Measurements from ENCODE around the gene OR5A1.
"Not testable (repeated sequence)": the region's sequence is repeated elsewhere in the genome, so short reads cannot be mapped to it uniquely, and the experiment has no call there.

Gene OR5A1

DNA sequence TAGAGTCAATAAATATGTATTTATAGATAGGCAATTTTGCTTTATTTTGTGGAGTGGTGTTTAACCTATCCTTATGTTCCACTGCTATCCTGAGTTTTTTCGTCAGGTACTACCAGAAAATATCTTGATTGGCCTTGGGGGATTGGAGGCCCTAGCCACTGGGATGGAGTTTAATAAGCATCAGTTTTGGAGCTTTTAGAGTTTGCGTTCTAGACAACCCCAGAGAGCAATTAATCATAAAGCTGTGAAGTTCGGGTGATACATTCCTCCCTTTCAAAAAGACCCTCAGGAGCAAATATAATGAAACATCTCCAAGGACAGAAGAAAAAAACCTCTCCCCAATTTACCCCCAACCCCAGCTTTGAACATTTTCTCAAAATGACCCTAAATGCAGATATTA, at the start of gene OR5A1:
Gene OR5A1, plus strand, starts transcription at position 301 of the 400 bp plus-strand sequence. CDS start 6,700 bp downstream, outside the sequence.
- no peak for DNase-seq (ENCODE audit: low spot score)

- no peak for DNase-seq (ENCODE audit: low spot score)
These were observed 42.1 kb upstream of the OR5A1 start for GRCh38 chr11:59394186-59394585.

GRCh38 chr11:59400461-59401261, 35.6 kb upstream of the OR5A1 start:
- no peak for DNase-seq (ENCODE audit: low spot score)

DNA sequence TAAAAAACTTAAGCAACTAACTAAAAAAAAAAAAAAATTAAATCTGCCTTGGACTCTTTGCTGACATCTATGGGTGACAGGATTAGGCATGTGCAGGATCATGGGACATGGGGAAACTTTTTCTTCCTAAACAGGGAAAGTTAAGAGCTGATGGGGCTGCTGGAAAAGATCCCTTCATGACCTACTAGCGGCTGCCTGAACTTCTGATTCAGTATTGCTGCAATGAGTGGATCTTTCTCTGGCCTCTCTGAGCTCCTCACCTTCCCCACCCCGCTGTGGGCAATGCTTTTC, 35.1 kb upstream of the OR5A1 start:
- no peak for DNase-seq (ENCODE audit: low spot score)

- DNase-seq (ENCODE audit: low spot score) = no peak
These were observed 32.7 kb upstream of the OR5A1 start for GRCh38 chr11:59403546-59403945.

DNA sequence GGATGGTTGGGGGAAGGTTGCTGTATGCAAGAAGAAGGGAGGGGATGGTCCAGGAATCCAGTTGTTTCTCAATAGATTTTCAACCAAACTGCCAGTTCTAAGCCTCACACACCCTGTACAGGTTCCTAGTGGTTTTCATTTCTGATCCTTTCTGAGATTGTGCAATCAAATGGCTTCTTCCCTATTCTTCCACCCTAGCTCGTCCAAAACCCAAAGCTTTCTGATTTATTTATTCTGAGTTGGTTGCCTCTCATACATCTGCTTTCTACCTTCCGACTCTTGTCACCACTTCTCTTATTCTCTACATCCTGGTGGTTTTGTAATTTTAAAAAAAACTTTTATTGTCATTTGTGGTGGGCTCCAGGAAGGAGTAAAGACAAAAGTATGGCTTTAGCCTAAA, 22.6 kb upstream of the OR5A1 start:
- DNase-seq (ENCODE audit: low spot score) = no peak

DNA sequence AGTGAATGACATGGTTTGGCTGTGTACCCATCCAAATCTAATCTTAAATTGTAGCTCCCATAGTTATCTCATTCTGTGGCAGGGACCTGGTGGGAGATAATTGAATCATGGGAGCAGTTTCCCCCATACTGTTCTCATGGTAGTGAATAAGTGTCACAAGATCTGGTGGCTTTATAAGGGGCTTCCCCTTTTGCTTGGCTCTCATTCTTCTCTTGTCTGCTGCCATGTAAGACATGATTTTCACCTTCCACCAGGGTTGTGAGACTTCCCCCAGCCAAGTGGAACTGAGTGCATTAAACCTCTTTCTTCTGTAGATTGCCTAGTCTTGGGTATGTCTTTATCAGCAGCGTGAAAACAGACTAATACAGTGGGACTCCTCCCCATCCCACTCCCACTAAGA, 21.2 kb upstream of the OR5A1 start:
- DNase-seq (ENCODE audit: low spot score) = no peak

DNA sequence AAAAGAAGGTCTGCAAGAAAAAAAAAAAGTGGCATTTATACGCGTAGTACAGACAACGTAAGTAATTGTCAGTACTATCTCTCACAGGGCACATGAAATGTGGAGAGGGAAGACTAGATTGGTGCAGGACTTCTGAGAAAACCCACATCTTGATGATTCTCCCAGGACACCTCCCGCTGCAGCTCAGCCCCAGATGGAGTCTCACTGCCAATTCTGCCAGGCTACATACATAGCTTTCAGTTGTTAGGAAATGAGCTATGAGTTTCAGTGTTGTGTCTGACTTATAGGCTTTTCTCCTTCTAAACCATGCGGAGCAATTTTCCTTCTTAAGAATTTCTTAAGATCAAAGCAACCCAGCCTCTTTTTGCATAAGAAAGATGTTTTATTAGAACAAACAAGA, 19.7 kb upstream of the OR5A1 start:
- DNase-seq (ENCODE audit: low spot score) = no peak

DNA sequence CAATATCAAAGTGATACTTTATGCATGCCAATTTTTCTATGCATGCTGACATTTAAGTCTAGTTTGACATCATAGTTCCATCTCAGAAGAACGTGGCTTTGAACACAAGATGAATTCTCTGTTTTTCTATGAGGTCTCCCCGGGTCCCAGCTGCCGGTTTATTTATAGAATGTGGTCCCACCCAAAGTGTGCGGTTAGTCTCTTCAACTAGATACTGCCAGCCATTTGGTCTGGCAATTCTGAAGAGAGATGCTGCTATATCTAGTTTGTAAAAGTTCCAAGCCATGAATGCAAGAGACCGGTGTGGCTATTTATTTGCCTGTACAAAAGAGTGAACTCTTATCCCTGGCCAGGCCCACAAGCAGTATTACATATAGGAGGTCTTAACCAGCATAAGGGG, 19.2 kb upstream of the OR5A1 start:
- DNase-seq (ENCODE audit: low spot score) = no peak

- DNase-seq (ENCODE audit: low spot score) = no peak
These were observed 18.1 kb upstream of the OR5A1 start for GRCh38 chr11:59418156-59418555.

- DNase-seq (ENCODE audit: low spot score) = no peak
These were observed 12.4 kb upstream of the OR5A1 start for GRCh38 chr11:59423835-59424234.

DNA sequence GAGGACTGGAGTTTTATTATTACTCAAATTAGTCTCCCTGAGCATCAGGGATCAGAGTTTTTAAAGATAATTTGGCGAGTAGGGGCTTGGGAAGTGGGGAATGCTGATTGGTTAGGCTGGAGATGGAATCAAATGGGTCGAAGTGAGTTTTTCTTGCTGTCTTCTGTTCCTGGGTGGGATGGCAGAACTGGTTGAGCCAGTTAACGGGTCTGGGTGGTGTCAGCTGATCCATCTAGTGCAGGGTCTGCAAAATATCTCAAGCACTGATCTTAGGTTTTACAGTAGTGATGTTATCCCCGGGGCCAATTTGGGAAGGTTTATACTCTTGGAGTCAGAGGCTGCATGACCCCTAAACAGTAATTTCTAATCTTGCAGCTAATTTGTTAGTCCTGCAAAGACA, 11.1 kb upstream of the OR5A1 start:
- no peak for DNase-seq (ENCODE audit: low spot score)

- DNase-seq (ENCODE audit: low spot score) = no peak
These were observed 9.8 kb upstream of the OR5A1 start, which contains the start of gene OR5A2 for GRCh38 chr11:59426361-59427067. Gene OR5A2 (minus strand): TSS chr11:59426413. CDS start chr11:59422953, 3,460 bp downstream.

GRCh38 chr11:59427068-59427382, 9.2 kb upstream of the OR5A1 start:
- DNase-seq (ENCODE audit: low spot score) = no peak

DNA sequence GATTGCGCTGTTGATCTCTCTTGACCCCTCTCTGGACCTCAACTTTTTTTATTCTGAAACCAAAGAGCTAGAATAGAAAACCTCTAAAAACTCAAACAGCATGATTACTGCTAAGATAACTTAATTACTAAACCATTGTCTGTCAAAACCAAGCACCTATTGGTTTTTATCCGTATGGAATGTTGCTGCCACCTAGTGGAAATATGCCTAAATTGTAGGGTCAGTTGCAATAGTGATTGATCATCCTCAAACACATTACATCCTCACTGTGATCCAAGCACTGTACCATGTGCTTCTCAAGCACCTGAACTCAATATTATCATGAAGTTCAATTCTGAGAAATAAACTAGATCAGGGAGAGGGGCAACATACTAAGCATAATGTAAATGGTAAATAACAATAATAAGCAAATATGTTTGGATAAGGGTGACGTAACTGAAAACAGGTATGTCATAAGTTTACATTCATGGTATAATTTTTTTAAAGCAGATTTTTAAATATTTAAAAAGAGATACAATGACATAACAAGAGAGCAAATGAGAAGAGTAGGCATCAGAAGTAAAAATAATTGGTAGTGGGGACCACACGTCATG, 6.2 kb upstream of the OR5A1 start:
- DNase-seq (ENCODE audit: low spot score) = peak; percentile 53

DNA sequence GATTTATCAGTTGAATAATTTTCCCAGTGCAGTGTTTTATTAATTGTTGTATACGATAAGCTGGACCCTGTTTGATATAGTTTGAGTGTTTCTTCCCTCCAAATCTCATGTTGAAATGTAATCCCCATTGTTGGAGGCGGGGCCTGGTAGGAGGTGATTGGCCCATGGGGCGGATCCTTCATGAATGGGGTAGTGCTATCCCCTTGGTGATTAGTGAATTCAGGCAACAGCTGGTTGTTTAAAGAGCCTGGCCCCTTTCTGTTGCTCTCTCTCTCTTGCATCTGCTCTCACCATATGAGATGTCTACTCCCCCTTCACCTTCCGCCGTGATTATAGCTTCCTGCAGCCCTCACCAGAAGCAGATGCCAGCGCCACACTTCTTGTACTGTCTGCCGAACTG, 1.5 kb downstream of the OR5A1 start:
- DNase-seq (ENCODE audit: low spot score) = no peak

DNA sequence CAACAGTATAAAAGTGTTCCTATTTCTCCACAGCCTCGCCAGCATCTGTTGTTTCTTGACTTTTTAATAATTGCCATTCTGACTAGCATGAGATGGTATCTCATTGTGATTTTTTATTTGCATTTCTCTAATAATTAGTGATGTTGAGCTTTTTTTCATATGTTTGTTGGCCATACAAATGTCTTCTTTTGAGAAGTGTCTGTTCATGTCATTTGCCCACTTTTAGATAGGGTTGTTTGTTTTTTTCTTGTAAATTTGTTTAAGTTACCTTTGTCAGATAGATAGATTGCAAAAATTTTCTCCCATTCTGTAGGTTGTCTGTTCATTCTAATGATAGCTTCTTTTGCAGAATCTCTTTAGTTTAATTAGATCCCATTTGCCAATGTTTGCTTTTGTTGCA, 9.4 kb downstream of the OR5A1 start:
- not testable (repeated sequence) for DNase-seq (ENCODE audit: low spot score)

DNA sequence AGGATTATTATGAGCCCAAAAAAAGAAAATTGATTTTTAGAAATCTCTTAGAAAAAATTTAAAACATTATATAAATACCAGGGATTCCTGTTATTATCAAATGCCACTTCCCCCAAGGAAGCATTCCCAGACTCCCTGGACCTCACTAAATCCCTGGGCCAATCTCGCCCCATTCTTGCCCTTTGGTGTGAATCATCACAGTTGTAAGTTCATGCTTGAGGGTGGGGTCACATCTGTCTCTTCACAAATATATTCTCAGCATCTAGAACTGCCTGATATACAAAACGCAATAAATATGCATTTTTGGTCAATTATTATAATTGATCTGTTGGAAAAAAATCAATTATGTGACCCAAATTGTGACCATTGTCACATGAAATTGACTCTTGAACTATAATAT, 12.2 kb downstream of the OR5A1 start:
- DNase-seq (ENCODE audit: low spot score) = no peak

GRCh38 chr11:59456661-59457060, 20.4 kb downstream of the OR5A1 start, which contains the start of gene OR4D6:
Gene OR4D6 (plus strand): TSS chr11:59456961. CDS start chr11:59456961, 0 bp downstream.
- DNase-seq (ENCODE audit: low spot score) = no peak

DNA sequence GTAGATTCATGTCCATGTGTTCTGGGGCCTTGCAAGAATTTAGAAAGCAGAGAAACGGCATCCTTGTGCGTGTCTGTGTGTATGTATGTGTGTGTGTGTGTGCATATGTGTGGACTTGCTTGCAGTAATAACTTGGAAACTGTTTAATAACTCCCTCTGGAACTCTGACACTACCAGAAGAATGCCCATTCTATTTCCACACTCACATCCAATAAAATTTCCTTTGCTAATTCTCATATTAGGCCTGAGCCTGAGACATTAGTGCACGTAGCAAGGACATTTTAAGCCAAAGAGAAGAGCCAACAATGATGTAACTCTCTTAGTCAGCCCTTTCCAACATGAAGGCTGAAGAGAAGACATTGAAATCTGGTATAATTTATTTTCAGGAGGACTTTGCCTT, 23.6 kb downstream of the OR5A1 start:
- DNase-seq (ENCODE audit: low spot score) = no peak

DNA sequence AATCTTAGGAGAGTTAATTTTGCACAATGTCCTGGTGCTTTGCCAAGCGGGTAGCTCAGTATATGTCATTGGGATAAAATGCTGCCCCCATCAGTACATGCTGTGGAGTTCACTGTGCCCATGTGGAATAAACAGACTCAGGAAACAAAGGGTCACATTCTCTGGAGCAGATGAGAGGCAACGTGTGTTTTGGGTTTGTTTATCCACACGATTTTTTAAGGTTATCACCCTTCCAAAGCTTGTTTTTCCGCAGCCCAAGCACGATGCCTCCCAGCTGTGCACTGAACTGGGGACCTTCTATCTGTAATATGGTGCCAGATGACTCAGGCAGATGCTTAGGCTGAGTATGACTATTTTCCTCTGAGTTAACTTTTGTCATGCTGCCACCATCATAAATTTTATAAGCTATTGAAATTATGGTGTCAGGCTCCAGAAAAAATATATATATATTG, 26.9 kb downstream of the OR5A1 start:
- no peak for DNase-seq (ENCODE audit: low spot score)

DNA sequence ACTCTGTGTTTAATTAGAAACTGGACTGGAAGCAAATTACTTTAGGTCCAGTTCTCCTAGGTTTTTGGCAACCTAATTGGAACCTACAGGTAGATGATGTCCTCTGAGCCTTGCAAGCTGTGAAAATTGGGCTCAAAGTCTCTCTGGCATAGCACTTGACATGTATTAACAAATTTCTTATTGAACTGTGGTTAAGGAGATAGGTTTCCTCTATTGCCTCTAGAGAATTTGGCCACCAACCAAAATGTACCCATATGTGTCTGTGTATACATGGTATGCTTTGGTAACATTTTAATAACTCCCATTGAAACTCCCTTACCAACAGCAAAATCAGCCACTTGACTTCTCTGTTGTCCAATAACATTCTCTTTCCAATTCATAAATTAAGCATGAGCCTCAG, 36.7 kb downstream of the OR5A1 start, which contains the start of gene OR4D10:
Gene OR4D10, plus strand, starts transcription at position 301 of the 400 bp plus-strand sequence. CDS start 4,115 bp downstream, outside the sequence.
- no peak for DNase-seq (ENCODE audit: low spot score)

- no peak for DNase-seq (ENCODE audit: low spot score)
These were observed 38.9 kb downstream of the OR5A1 start for GRCh38 chr11:59475176-59475575.
